ENCODE data around the gene TUBB2B. TPM values are rescaled to one million over a fixed set of nuclear protein-coding genes. Genes with fewer than 3 reads are reported as not detected.

TUBB2B gene
- total and polyA plus RNA-seq, 9 of the 15 experiments (the other 6 are each of a cell fraction or from before 2014, with no cell fraction given), result 0.11 to 9.7 (median 4.6) TPM

DNA sequence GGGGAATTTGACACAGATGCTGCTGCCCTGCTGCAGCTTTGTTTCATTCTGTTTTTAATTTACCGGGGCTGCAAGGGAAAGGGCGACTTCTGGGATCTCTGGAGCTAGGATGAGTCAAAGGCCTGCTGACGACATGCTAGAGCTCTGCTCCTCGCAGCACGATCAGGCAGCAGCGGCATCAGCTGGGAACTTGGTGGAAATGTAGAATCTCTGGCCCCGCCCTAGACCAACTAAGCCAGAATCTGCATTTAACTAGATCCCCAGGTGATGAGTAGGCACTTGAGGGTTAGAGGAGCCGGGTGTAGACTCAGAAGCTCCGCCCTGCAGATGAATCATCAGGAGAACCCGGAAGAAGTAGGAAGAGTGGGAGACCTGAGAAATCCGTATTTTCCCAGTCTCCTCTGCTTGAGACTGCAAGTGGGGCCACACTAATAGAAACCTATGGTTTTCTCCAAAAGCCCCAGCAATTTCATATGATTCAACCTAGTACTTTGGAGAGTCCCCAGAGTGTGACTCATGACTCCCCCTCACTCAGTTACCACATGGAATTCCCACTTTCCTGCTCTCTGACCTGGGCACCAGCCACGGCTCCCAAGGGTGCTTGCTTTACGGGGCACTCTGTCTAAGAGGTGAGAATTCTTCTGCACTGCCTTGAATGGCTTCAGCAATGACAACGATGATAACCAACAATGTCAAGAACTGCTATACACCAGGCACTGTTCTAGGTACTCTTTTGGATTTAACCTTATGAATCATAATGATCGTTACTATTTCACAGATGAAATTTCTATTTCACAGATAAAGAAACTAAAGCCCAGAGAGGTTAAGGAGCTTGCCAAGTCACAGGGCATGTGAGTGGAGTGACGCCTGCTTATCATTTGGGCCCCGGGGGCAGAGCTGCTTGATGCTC lies 18.1 kb downstream of the TUBB2B start (continued):
- TF ChIP-seq, protein P1, sequence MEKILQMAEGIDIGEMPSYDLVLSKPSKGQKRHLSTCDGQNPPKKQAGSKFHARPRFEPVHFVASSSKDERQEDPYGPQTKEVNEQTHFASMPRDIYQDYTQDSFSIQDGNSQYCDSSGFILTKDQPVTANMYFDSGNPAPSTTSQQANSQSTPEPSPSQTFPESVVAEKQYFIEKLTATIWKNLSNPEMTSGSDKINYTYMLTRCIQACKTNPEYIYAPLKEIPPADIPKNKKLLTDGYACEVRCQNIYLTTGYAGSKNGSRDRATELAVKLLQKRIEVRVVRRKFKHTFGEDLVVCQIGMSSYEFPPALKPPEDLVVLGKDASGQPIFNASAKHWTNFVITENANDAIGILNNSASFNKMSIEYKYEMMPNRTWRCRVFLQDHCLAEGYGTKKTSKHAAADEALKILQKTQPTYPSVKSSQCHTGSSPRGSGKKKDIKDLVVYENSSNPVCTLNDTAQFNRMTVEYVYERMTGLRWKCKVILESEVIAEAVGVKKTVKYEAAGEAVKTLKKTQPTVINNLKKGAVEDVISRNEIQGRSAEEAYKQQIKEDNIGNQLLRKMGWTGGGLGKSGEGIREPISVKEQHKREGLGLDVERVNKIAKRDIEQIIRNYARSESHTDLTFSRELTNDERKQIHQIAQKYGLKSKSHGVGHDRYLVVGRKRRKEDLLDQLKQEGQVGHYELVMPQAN (IDR thresholded peaks at IDR 0.05; ENCODE audit: borderline replicate concordance), result no peak
- no peak for TF ChIP-seq YBX1 (IDR thresholded peaks at IDR 0.05)
- TF ChIP-seq, protein P2, sequence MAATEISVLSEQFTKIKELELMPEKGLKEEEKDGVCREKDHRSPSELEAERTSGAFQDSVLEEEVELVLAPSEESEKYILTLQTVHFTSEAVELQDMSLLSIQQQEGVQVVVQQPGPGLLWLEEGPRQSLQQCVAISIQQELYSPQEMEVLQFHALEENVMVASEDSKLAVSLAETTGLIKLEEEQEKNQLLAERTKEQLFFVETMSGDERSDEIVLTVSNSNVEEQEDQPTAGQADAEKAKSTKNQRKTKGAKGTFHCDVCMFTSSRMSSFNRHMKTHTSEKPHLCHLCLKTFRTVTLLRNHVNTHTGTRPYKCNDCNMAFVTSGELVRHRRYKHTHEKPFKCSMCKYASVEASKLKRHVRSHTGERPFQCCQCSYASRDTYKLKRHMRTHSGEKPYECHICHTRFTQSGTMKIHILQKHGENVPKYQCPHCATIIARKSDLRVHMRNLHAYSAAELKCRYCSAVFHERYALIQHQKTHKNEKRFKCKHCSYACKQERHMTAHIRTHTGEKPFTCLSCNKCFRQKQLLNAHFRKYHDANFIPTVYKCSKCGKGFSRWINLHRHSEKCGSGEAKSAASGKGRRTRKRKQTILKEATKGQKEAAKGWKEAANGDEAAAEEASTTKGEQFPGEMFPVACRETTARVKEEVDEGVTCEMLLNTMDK (IDR thresholded peaks at IDR 0.05; ENCODE audit: borderline replicate concordance, insufficient read depth, low read depth, low read length, poor library complexity, severe bottlenecking), result no peak
- TF ChIP-seq, protein P3, sequence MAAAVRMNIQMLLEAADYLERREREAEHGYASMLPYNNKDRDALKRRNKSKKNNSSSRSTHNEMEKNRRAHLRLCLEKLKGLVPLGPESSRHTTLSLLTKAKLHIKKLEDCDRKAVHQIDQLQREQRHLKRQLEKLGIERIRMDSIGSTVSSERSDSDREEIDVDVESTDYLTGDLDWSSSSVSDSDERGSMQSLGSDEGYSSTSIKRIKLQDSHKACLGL (CRISPR knock-in tag; IDR thresholded peaks at IDR 0.05; ENCODE audit: borderline replicate concordance, poor library complexity, severe bottlenecking), result no peak
- TF ChIP-seq BACH1 (tag; IDR thresholded peaks at IDR 0.05), result peak; percentile 22; the same call in 1 of the 2 replicates
- TF ChIP-seq ZNF764 (CRISPR knock-in tag; IDR thresholded peaks at IDR 0.05; ENCODE audit: low read depth), result no peak
- no peak for TF ChIP-seq ZNF431 (CRISPR knock-in tag; IDR thresholded peaks at IDR 0.05)
- TF ChIP-seq GATAD2A (IDR thresholded peaks at IDR 0.05), result 0 out of 2 replicates have a peak, but pooled peaks have one; percentile 38
- TF ChIP-seq MAFG (tag; conservative IDR thresholded peaks at IDR 0.05), result peak; percentile 69
- no peak for TF ChIP-seq PML (IDR thresholded peaks at IDR 0.05; ENCODE audit: low read length)
- no peak for TF ChIP-seq NR2C2 (CRISPR knock-in tag; IDR thresholded peaks at IDR 0.05)
- TF ChIP-seq NR2C2 (tag; IDR thresholded peaks at IDR 0.05), result peak; percentile 94
- TF ChIP-seq FOXM1 (IDR thresholded peaks at IDR 0.05; ENCODE audit: low read depth), result no peak
- no peak for TF ChIP-seq FOXM1 (CRISPR knock-in tag; IDR thresholded peaks at IDR 0.05; ENCODE audit: low read depth)
- TF ChIP-seq GABPA (tag; conservative IDR thresholded peaks at IDR 0.05; ENCODE audit: low read depth), result peak; percentile 65
- TF ChIP-seq, protein P4, sequence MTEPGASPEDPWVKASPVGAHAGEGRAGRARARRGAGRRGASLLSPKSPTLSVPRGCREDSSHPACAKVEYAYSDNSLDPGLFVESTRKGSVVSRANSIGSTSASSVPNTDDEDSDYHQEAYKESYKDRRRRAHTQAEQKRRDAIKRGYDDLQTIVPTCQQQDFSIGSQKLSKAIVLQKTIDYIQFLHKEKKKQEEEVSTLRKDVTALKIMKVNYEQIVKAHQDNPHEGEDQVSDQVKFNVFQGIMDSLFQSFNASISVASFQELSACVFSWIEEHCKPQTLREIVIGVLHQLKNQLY (CRISPR knock-in tag; conservative IDR thresholded peaks at IDR 0.05), result no peak
- TF ChIP-seq XRCC5 (IDR thresholded peaks at IDR 0.05; ENCODE audit: low read depth, low read length), result no peak
- TF ChIP-seq ZNF830 (CRISPR knock-in tag; IDR thresholded peaks at IDR 0.05), result no peak
- TF ChIP-seq ETV6 (IDR thresholded peaks at IDR 0.05; ENCODE audit: borderline replicate concordance in 1 of 2, low read depth in 2 of 2, low read length in 1 of 2), result no peak
- no peak for TF ChIP-seq ETV6 (CRISPR knock-in tag; IDR thresholded peaks at IDR 0.05; ENCODE audit: borderline replicate concordance)
- TF ChIP-seq, protein P5, sequence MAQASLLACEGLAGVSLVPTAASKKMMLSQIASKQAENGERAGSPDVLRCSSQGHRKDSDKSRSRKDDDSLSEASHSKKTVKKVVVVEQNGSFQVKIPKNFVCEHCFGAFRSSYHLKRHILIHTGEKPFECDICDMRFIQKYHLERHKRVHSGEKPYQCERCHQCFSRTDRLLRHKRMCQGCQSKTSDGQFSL (CRISPR knock-in tag; IDR thresholded peaks at IDR 0.05), result no peak
- TF ChIP-seq, protein P5 (tag; IDR thresholded peaks at IDR 0.05), result no peak
